K562 (cell line): ENCODE results near the gene ZNF30. TPM values are rescaled to one million over a fixed set of nuclear protein-coding genes. Genes with fewer than 3 reads are reported as not detected.

Experiments
- ATAC-seq: fragments of 200-7000 bp; cut with Tn5 transposase; 3 replicates; pipeline ENCODE4 v1.9.1; 2020; ENCODE audit warnings: moderate library complexity
- BruUV-seq: library from RNA; stranded (reverse); fragments of 400-500 nt; replicated peaks from 2 replicates; lab custom pipeline; 2021; lab: Mats Ljungman, UMichigan
- CTCF ChIA-PET: fragments of 300-600 bp; formaldehyde crosslinking; extraction: SDS; loops from one replicate; lab custom pipeline; 2021; ENCODE audit warnings: low intra/inter-chr PET ratio; lab: Yijun Ruan, JAX
- POLR2A ChIA-PET: fragments of 300-600, 350-650 bp; sonication (Branson Sonifier 250); formaldehyde crosslinking; extraction: SDS; loops from one replicate; lab custom pipeline; 2021; ENCODE audit warnings: antibody characterized with exemption, inconsistent platforms; lab: Yijun Ruan, JAX
- DNase-seq, 4 experiments: peaks; one replicate each; pipeline versions ENCODE4 v3.0.0 to v3.0.0-alpha.2; 2011 to 2018; ENCODE audit warnings: low spot score in 3 of 4, mixed read lengths in 3 of 4; ENCODE audit errors: extremely low read depth in 1 of 4
- FAIRE-seq: peaks from 2 replicates; lab custom pipeline; 2011; peaks lifted over from hg19 to GRCh38; lab: Jason Lieb, UNC
- H2AFZ ChIP-seq: 2 replicates; pipeline ENCODE4 v1.6.0; 2011; ENCODE audit warnings: low read depth, low read length, control low read depth, inconsistent platforms
- H3K27ac ChIP-seq: fragments of 200-600 bp; 3 replicates; pipeline ENCODE4 v1.8.0; 2011; ENCODE audit warnings: low read depth, mild to moderate bottlenecking, control low read depth, inconsistent platforms, low read length, moderate library complexity, mixed read lengths; ENCODE audit errors: extremely low read depth
- H3K27me3 ChIP-seq, 2 experiments: fragments of 300-600 bp in 1 of 2; 2 replicates in 1 of 2; 3 replicates in 1 of 2; pipeline versions ENCODE4 v1.6.0 to v1.8.0; 2011; ENCODE audit warnings: inconsistent platforms in 2 of 2, low read length in 2 of 2, mild to moderate bottlenecking in 1 of 2, mixed read lengths in 1 of 2, moderate library complexity in 1 of 2; ENCODE audit not compliant: control insufficient read depth in 2 of 2, insufficient read depth in 2 of 2
- H3K36me3 ChIP-seq: fragments of 300-600 bp; 3 replicates; pipeline ENCODE4 v1.8.0; 2011; ENCODE audit warnings: mild to moderate bottlenecking, low read length, inconsistent platforms; ENCODE audit not compliant: control insufficient read depth, insufficient read depth
- H3K4me1 ChIP-seq, 2 experiments: fragments of 200-600 bp in 1 of 2; replicated peaks in 1 of 2; 2 replicates in 1 of 2; 3 replicates in 1 of 2; pipeline versions ENCODE4 v1.5.1 to v1.8.0; 2011; ENCODE audit warnings: inconsistent platforms in 2 of 2, low read length in 2 of 2, mild to moderate bottlenecking in 1 of 2, mixed read lengths in 1 of 2, moderate library complexity in 1 of 2; ENCODE audit not compliant: control insufficient read depth in 2 of 2, insufficient read depth in 2 of 2
- H3K4me2 ChIP-seq: 2 replicates; pipeline ENCODE4 v1.6.1; 2011; ENCODE audit warnings: low read length, control low read depth, inconsistent platforms, mixed read lengths; ENCODE audit not compliant: insufficient read depth
- H3K4me3 ChIP-seq: fragments of 200-600 bp; sonication (generic), shearing (Covaris generic); 2 replicates; pipeline ENCODE4 v1.5.1; 2016; ENCODE audit warnings: control low read depth, inconsistent platforms
- H3K79me2 ChIP-seq: fragments of 200-600 bp; 3 replicates; pipeline ENCODE4 v1.8.0; 2011; ENCODE audit warnings: low read length, inconsistent platforms; ENCODE audit not compliant: control insufficient read depth, insufficient read depth
- H3K9ac ChIP-seq, 2 experiments: 2 replicates each; pipeline versions ENCODE4 v1.6.0 to v1.6.1; 2011; ENCODE audit warnings: low read depth in 2 of 2, low read length in 2 of 2, control low read depth in 1 of 2, inconsistent platforms in 1 of 2, mild to moderate bottlenecking in 1 of 2, mixed read lengths in 1 of 2; ENCODE audit not compliant: insufficient read depth in 1 of 2
- H3K9me1 ChIP-seq: one replicate; pipeline ENCODE4 v1.6.0; 2011; ENCODE audit warnings: inconsistent platforms, mild to moderate bottlenecking, low read length, moderate library complexity; ENCODE audit not compliant: control insufficient read depth, insufficient read depth
- H3K9me3 ChIP-seq: replicated peaks from 2 replicates; pipeline ENCODE4 v1.5.1; 2011; ENCODE audit warnings: low read depth, low read length, inconsistent platforms; ENCODE audit not compliant: control insufficient read depth, insufficient read depth
- H4K20me1 ChIP-seq: replicated peaks from 2 replicates; pipeline ENCODE4 v1.6.1; 2011; ENCODE audit warnings: low read length, inconsistent platforms, mixed read lengths; ENCODE audit not compliant: control insufficient read depth, insufficient read depth
- CSDE1 ChIP-seq, 2 experiments: fragments of 450-650 bp; IDR thresholded peaks; 2 replicates each; pipeline ENCODE4 v1.6.1; 2016; ENCODE audit warnings: mild to moderate bottlenecking in 1 of 2
- ILK ChIP-seq: fragments of 450-650 bp; IDR thresholded peaks from 2 replicates; pipeline ENCODE4 v1.6.1; 2016; ENCODE audit warnings: missing genetic modification characterization, low read depth, mild to moderate bottlenecking, missing compliant biosample characterization, moderate library complexity, borderline replicate concordance
- NFXL1 ChIP-seq: fragments of 450-650 bp; formaldehyde crosslinking; IDR thresholded peaks from 2 replicates; pipeline ENCODE4 v1.4.0; 2021; ENCODE audit warnings: mild to moderate bottlenecking
- SRF ChIP-seq, 2 experiments: fragments of 250-450, 450-650 bp in 1 of 2; sonication (Bioruptor Pico) in 1 of 2; sonication (generic) in 1 of 2; formaldehyde crosslinking; IDR thresholded peaks; 2 replicates each; pipeline versions ENCODE4 v1.5.0 to v1.5.1; 2020 to 2022; ENCODE audit warnings: mild to moderate bottlenecking in 1 of 2, missing genetic modification reagents in 1 of 2
- YBX1 ChIP-seq: fragments of 450-650 bp; IDR thresholded peaks from 2 replicates; pipeline ENCODE4 v1.7.1; 2016; ENCODE audit warnings: mild to moderate bottlenecking
- ZFP30 ChIP-seq: fragments of 250-450 bp; sonication (Bioruptor Pico); IDR thresholded peaks from 2 replicates; pipeline ENCODE4 v1.8.0; 2022; ENCODE audit warnings: moderate library complexity, mild to moderate bottlenecking, inconsistent platforms, borderline replicate concordance
- ZNF217 ChIP-seq: sonication (generic); formaldehyde crosslinking; IDR thresholded peaks from 2 replicates; pipeline ENCODE4 v1.8.0; 2022; ENCODE audit warnings: mild to moderate bottlenecking, missing genetic modification reagents
- ZNF561 ChIP-seq: fragments of 450-650 bp; formaldehyde crosslinking; conservative IDR thresholded peaks from 2 replicates; pipeline ENCODE4 v1.4.0; 2020; ENCODE audit warnings: mild to moderate bottlenecking, moderate library complexity
- ZNF766 ChIP-seq: fragments of 200-800 bp; sonication (Bioruptor generic); conservative IDR thresholded peaks from 2 replicates; pipeline ENCODE4 v1.6.1; 2016; ENCODE audit warnings: missing genetic modification characterization, missing compliant biosample characterization
- WGBS: fragments of 100-300 bp; shearing (Covaris generic); methylation state at CpG from one replicate; pipeline ENCODE4 v1.1.6; 2016; ENCODE audit warnings: low coverage, mixed read lengths; ENCODE audit not compliant: insufficient coverage; ENCODE audit errors: missing lambda C conversion rate; 5-methylcytosine and 5-hydroxymethylcytosine counted together
- in situ Hi-C: fragments of 300-500 bp; cut with MboI; formaldehyde crosslinking; loops from 4 replicates; pipeline ENCODE4 v1.15.0; 2018; ENCODE audit warnings: inconsistent platforms, mixed read lengths
- intact Hi-C: fragments of 100-400 bp; cut with micrococcal nuclease; formaldehyde crosslinking; loops from 2 replicates; pipeline ENCODE4 v1.14.2; 2022
- polyA plus RNA-seq, 8 experiments: library from polyadenylated mRNA; depleted of rRNA in 4 of 8; stranded (reverse) in 5 of 8; unstranded in 3 of 8; fragments of >200 nt; fragmentation: Nextera tagmentation in 2 of 8; fragmentation: Illumina TruSeq in 1 of 8; extraction: Ambion mirVana in 2 of 8; extraction: Trizol in 1 of 8; gene quantifications; 2 replicates each; pipeline versions ENCODE4 v1.2.1 to v1.2.3, GENCODE V29; 2011 to 2014; ENCODE audit warnings: inconsistent platforms in 1 of 8, missing spikeins in 1 of 8
- total RNA-seq, 7 experiments: library from RNA; depleted of rRNA in 6 of 7; stranded (reverse); fragments of >200 nt in 6 of 7; fragmentation: Illumina TruSeq in 2 of 7; extraction: Trizol in 2 of 7; gene quantifications; 2 replicates each; pipeline versions ENCODE4 v1.2.1 to v1.2.3, GENCODE V29; 2011 to 2021; ENCODE audit warnings: low replicate concordance in 1 of 7
- TF ChIP-seq, protein P1 (sequence below), 2 experiments: IDR thresholded peaks; 2 replicates each; pipeline ENCODE4 v1.6.1; 2012; ENCODE audit warnings: improper control_type of control experiment in 2 of 2, low read depth in 2 of 2, low read length in 2 of 2, borderline replicate concordance in 1 of 2
- TF ChIP-seq, protein P2 (sequence below): IDR thresholded peaks from 2 replicates; pipeline ENCODE4 v1.6.1; 2011; ENCODE audit warnings: borderline replicate concordance, low read depth, mild to moderate bottlenecking, moderate library complexity, low read length; ENCODE audit not compliant: insufficient read depth, poor library complexity, severe bottlenecking
- TF ChIP-seq, protein P3 (sequence below): fragments of 450-650 bp; IDR thresholded peaks from 2 replicates; pipeline ENCODE4 v1.6.1; 2014; ENCODE audit warnings: low read depth, mild to moderate bottlenecking, moderate library complexity, borderline replicate concordance

ZNF30 gene
- total and polyA plus RNA-seq, 9 of the 15 experiments (the other 6 are each of a cell fraction or from before 2014, with no cell fraction given): 7.3 to 13.4 (median 10.6) TPM

DNA sequence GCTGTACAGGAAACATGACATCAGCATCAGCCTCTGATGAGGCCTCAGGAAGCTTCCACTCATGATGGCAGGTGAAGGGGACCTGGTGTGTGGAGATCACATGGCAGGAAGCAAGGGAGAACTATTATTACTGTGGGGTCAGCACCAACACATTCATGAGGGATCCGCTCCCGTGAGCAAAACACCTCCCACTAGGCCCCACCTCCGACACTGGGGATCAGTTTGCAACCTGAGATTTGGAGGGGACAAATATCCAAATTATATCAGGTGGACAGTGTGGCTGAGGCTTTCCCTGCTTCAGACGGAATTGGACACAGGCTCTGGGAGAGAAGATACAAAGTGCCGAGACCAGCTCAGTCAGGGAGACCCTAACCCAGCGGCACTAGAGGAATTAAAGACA lies 43.0 kb downstream of the ZNF30 start:
- Histone ChIP-seq H3K79me2 (no peaks in the 10 kb centered on the region), H3K27ac (no peak overlapping the region), H3K27me3 (no peaks in the 10 kb centered on the region), H4K20me1 (no peaks in the 10 kb centered on the region), H3K4me2 (no peak overlapping the region), H3K9ac (no peak overlapping the region), H3K4me3 (no peak overlapping the region), H2AFZ (no peak overlapping the region), H3K36me3 (no peaks in the 10 kb centered on the region), H3K9me3 (peaks cover 18% of the 10 kb centered on the region), H3K9me1 (no peaks in the 10 kb centered on the region), H3K4me1 (peaks cover 7 to 11% of the 10 kb centered on the region in 2 experiments; a peak in 3 of 5 replicates)
- intact Hi-C loops (loop anchor here (5.0 kb wide), 2 partner anchors 127 to 168 kb away; partner anchors contain the start of genes FXYD1 and LGI4), in situ Hi-C loops (no loop called here)
- no peak for FAIRE-seq
- POLR2A ChIA-PET: no interaction called here
- no peak for DNase-seq
- CTCF ChIA-PET: no interaction called here
- ATAC-seq: no peak
- no TSS peak for BruUV-seq
- 42% methylated on average over 6 of the region's 6 CpGs for WGBS
- TF ChIP-seq, protein P1, sequence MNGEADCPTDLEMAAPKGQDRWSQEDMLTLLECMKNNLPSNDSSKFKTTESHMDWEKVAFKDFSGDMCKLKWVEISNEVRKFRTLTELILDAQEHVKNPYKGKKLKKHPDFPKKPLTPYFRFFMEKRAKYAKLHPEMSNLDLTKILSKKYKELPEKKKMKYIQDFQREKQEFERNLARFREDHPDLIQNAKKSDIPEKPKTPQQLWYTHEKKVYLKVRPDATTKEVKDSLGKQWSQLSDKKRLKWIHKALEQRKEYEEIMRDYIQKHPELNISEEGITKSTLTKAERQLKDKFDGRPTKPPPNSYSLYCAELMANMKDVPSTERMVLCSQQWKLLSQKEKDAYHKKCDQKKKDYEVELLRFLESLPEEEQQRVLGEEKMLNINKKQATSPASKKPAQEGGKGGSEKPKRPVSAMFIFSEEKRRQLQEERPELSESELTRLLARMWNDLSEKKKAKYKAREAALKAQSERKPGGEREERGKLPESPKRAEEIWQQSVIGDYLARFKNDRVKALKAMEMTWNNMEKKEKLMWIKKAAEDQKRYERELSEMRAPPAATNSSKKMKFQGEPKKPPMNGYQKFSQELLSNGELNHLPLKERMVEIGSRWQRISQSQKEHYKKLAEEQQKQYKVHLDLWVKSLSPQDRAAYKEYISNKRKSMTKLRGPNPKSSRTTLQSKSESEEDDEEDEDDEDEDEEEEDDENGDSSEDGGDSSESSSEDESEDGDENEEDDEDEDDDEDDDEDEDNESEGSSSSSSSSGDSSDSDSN (IDR thresholded peaks at IDR 0.05; ENCODE audit: borderline replicate concordance in 1 of 2, low read depth in 2 of 2, low read length in 2 of 2): no peak
- TF ChIP-seq ZNF766 (CRISPR knock-in tag): no peak
- no peak for TF ChIP-seq SRF (CRISPR knock-in tag; IDR thresholded peaks at IDR 0.05)
- no peak for TF ChIP-seq ZNF561
- no peak for TF ChIP-seq YBX1
- TF ChIP-seq ZNF217 (CRISPR knock-in tag): no peak
- TF ChIP-seq, protein P2, sequence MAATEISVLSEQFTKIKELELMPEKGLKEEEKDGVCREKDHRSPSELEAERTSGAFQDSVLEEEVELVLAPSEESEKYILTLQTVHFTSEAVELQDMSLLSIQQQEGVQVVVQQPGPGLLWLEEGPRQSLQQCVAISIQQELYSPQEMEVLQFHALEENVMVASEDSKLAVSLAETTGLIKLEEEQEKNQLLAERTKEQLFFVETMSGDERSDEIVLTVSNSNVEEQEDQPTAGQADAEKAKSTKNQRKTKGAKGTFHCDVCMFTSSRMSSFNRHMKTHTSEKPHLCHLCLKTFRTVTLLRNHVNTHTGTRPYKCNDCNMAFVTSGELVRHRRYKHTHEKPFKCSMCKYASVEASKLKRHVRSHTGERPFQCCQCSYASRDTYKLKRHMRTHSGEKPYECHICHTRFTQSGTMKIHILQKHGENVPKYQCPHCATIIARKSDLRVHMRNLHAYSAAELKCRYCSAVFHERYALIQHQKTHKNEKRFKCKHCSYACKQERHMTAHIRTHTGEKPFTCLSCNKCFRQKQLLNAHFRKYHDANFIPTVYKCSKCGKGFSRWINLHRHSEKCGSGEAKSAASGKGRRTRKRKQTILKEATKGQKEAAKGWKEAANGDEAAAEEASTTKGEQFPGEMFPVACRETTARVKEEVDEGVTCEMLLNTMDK: no peak
- no peak for TF ChIP-seq CSDE1 (IDR thresholded peaks at IDR 0.05)
- TF ChIP-seq ZFP30 (CRISPR knock-in tag): no peak
- TF ChIP-seq, protein P3, sequence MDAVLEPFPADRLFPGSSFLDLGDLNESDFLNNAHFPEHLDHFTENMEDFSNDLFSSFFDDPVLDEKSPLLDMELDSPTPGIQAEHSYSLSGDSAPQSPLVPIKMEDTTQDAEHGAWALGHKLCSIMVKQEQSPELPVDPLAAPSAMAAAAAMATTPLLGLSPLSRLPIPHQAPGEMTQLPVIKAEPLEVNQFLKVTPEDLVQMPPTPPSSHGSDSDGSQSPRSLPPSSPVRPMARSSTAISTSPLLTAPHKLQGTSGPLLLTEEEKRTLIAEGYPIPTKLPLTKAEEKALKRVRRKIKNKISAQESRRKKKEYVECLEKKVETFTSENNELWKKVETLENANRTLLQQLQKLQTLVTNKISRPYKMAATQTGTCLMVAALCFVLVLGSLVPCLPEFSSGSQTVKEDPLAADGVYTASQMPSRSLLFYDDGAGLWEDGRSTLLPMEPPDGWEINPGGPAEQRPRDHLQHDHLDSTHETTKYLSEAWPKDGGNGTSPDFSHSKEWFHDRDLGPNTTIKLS: no peak
- no peak for TF ChIP-seq NFXL1 (CRISPR knock-in tag)
- TF ChIP-seq ILK: no peak
